ENCODE results near the gene KCNH5.
"Not testable (repeated sequence)": the region's sequence is repeated elsewhere in the genome, so short reads cannot be mapped to it uniquely, and the experiment has no call there.

KCNH5 gene

GRCh38 chr14:62894736-62895135 lies 150.5 kb downstream of the KCNH5 start:
- DNase-seq (ENCODE audit: low read depth in 2 of 2, low spot score in 1 of 2) = no peak

- no peak for DNase-seq (ENCODE audit: low read depth in 2 of 2, low spot score in 1 of 2)
Measured at GRCh38 chr14:62889364-62889763, 155.9 kb downstream of the KCNH5 start.

- no peak for DNase-seq (ENCODE audit: low read depth in 2 of 2, low spot score in 1 of 2)
Measured at GRCh38 chr14:62886461-62886860, 158.8 kb downstream of the KCNH5 start.

- DNase-seq (ENCODE audit: low read depth in 2 of 2, low spot score in 1 of 2) = no peak
Measured at GRCh38 chr14:62885451-62885850, 159.8 kb downstream of the KCNH5 start.

- DNase-seq (ENCODE audit: low read depth in 2 of 2, low spot score in 1 of 2) = no peak
Measured at GRCh38 chr14:62882967-62883366, 162.3 kb downstream of the KCNH5 start.

- DNase-seq (ENCODE audit: low read depth in 2 of 2, low spot score in 1 of 2) = no peak
Measured at GRCh38 chr14:62866376-62866775, 178.9 kb downstream of the KCNH5 start.

- DNase-seq (ENCODE audit: low read depth in 2 of 2, low spot score in 1 of 2) = no peak
Measured at GRCh38 chr14:62864588-62864987, 180.7 kb downstream of the KCNH5 start.

- not testable (repeated sequence) for DNase-seq (ENCODE audit: low read depth in 2 of 2, low spot score in 1 of 2)
Measured at GRCh38 chr14:62858011-62858410, 187.2 kb downstream of the KCNH5 start.

GRCh38 chr14:62854951-62855350 lies 190.3 kb downstream of the KCNH5 start:
- DNase-seq (ENCODE audit: low read depth in 2 of 2, low spot score in 1 of 2) = no peak

- DNase-seq (ENCODE audit: low read depth in 2 of 2, low spot score in 1 of 2) = no peak
Measured at GRCh38 chr14:62847168-62847567, 198.1 kb downstream of the KCNH5 start.

GRCh38 chr14:62844546-62844945 lies 200.7 kb downstream of the KCNH5 start:
- no peak for DNase-seq (ENCODE audit: low read depth in 2 of 2, low spot score in 1 of 2)

- DNase-seq (ENCODE audit: low read depth in 2 of 2, low spot score in 1 of 2) = no peak
Measured at GRCh38 chr14:62824086-62824485, 221.2 kb downstream of the KCNH5 start.

- DNase-seq (ENCODE audit: low read depth in 2 of 2, low spot score in 1 of 2) = no peak
Measured at GRCh38 chr14:62819931-62820330, 225.3 kb downstream of the KCNH5 start.

- no peak for DNase-seq (ENCODE audit: low read depth in 2 of 2, low spot score in 1 of 2)
Measured at GRCh38 chr14:62807636-62808035, 237.6 kb downstream of the KCNH5 start.

GRCh38 chr14:62800577-62800976 lies 244.7 kb downstream of the KCNH5 start:
- no peak for DNase-seq (ENCODE audit: low read depth in 2 of 2, low spot score in 1 of 2)

- DNase-seq (ENCODE audit: low read depth in 2 of 2, low spot score in 1 of 2) = no peak
Measured at GRCh38 chr14:62796431-62796830, 248.8 kb downstream of the KCNH5 start.

GRCh38 chr14:62792578-62792977 lies 252.7 kb downstream of the KCNH5 start:
- DNase-seq (ENCODE audit: low read depth in 2 of 2, low spot score in 1 of 2) = no peak

- not testable (repeated sequence) for DNase-seq (ENCODE audit: low read depth in 2 of 2, low spot score in 1 of 2)
Measured at GRCh38 chr14:62781328-62781727, 263.9 kb downstream of the KCNH5 start.

GRCh38 chr14:62778852-62779251 lies 266.4 kb downstream of the KCNH5 start:
- no peak for DNase-seq (ENCODE audit: low read depth in 2 of 2, low spot score in 1 of 2)

- no peak for DNase-seq (ENCODE audit: low read depth in 2 of 2, low spot score in 1 of 2)
Measured at GRCh38 chr14:62778310-62778709, 266.9 kb downstream of the KCNH5 start.

- no peak for DNase-seq (ENCODE audit: low read depth in 2 of 2, low spot score in 1 of 2)
Measured at GRCh38 chr14:62777510-62777909, 267.7 kb downstream of the KCNH5 start.

GRCh38 chr14:62776300-62776699 lies 269.0 kb downstream of the KCNH5 start:
- DNase-seq (ENCODE audit: low read depth in 2 of 2, low spot score in 1 of 2) = no peak

GRCh38 chr14:62768753-62769152 lies 276.5 kb downstream of the KCNH5 start:
- DNase-seq (ENCODE audit: low read depth in 2 of 2, low spot score in 1 of 2) = no peak

GRCh38 chr14:62763951-62764350 lies 281.3 kb downstream of the KCNH5 start:
- DNase-seq (ENCODE audit: low read depth in 2 of 2, low spot score in 1 of 2) = no peak

Data from stimulated activated CD8-positive, alpha-beta memory T cell treated with anti-CD3 and anti-CD28 coated beads, Interleukin-4, amount 100 ng/mL, for 1 hour (primary cell).